Uterus (tissue), 2 donors: Measurements from ENCODE around the gene CDH16.

Source experiments
- CTCF ChIP-seq, 4 experiments: fragments of 200-600 bp in 2 of 4; fragments of 450-650 bp in 2 of 4; sonication (generic) in 2 of 4; IDR thresholded peaks; one replicate each; pipeline ENCODE4 v1.5.1; 2016 to 2019; ENCODE audit warnings: antibody characterized with exemption in 4 of 4, mild to moderate bottlenecking in 2 of 4, moderate library complexity in 1 of 4
- POLR2A ChIP-seq, 2 donors: fragments of 450-650 bp; IDR thresholded peaks; one replicate each; pipeline ENCODE4 v1.6.1; 2016; ENCODE audit warnings: antibody characterized with exemption in 2 of 2, mild to moderate bottlenecking in 1 of 2, moderate library complexity in 1 of 2

GRCh38 chr16:66952430-66953110 lies 33.9 kb upstream of the CDH16 start:
- TF ChIP-seq POLR2A (IDR thresholded peaks at IDR 0.05) (no peak), CTCF (IDR thresholded peaks at IDR 0.05) (no peak)
